Hematopoietic multipotent progenitor cell treated with erythropoietin and hydrocortisone succinate and interleukin-3 and kit ligand, for 4 days (in vitro differentiated cells): ENCODE measurements around the gene HIVEP1.

ENCODE experiments used
- DNase-seq: peaks from one replicate; pipeline ENCODE4 v3.0.0-alpha.2; 2015

HIVEP1 gene

DNA sequence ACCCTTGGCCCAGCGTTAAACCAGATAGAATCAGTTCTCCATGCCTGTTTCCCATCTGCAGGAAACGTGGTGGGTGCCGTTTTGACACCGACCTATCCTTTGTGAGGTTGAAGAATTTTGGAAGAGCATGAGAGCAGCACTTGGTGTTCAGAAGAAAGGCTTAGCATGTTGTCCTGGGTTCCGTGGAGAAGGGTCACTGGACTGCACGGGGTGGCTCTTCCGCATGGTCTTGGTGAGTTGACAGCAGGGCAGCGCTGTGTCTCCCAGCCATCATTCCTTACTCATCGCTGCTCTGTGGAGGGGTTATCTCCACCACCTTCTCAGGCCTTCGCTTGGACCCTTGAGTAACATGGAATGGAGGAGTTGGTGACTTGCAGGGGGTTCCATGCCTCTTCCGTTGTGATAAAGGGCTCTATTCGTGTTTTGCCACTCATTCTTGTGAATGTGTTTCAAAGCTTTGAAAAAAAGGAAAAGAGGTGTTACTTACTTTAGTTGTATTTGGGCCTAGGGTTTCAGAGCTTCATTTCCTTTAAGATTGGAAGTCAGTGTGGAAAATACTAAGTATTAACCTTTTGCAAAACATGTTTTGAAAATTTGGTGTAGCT is 8.2 kb downstream of the HIVEP1 start:
- DNase-seq: no peak

DNA sequence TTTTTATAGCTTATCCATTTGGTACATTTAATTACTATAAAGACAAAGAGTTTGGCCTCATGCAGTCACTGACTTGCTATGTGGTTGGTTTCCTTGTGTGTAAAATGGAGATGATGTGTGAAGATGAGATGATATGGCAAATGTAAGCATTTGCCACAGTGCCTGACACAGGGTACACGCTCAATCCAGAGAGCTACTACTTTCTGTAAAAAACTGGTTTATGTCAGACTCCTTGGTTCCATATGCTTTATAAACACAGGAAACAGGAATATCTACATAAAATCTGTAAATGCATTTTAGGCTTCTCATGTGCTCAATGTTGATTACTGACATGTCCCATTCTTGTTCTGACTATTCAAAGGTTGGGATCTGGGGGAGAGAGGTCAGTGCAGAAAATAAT is 10.4 kb downstream of the HIVEP1 start:
- DNase-seq: no peak

DNA sequence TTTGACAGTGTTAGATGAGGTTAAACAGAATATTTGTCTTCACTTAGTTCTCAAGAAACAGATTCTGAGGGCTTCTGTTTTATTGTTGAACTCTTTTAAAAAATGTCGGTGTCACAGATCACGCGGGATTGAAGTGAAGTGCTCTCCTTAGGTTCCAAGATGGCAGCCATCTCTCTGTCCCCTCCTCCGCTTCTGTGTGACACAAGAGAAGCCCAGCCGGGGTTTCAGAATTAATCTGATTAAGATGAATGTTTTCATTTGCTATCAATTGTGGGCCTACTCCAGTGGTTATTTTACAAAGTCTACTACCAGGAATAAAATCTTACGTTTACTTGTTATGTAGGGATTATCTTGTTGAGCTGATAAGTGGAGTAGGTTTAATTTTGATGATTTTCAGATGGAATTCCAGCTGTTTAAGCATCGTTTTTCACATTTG is 10.9 kb downstream of the HIVEP1 start:
- DNase-seq: peak; percentile 20

DNA sequence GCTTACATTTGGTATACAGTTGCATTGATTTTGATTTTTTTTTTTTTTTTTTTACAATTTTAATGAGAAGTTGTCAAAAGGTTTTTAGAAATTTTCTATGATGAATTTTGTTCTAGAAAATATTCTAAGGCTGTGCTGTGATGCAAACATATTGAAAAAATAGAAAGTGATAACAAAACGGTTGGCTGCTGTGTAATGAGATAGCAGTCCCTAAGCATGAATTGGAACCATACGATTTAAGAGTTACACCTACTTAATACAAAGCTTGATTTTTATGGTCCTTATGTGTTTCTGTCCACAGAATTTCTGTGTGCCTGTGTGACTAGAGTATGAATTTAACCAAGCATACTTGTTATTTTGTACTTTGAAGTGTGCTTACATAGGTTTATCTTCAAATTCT is 12.1 kb downstream of the HIVEP1 start:
- peak; percentile 49 for DNase-seq

DNA sequence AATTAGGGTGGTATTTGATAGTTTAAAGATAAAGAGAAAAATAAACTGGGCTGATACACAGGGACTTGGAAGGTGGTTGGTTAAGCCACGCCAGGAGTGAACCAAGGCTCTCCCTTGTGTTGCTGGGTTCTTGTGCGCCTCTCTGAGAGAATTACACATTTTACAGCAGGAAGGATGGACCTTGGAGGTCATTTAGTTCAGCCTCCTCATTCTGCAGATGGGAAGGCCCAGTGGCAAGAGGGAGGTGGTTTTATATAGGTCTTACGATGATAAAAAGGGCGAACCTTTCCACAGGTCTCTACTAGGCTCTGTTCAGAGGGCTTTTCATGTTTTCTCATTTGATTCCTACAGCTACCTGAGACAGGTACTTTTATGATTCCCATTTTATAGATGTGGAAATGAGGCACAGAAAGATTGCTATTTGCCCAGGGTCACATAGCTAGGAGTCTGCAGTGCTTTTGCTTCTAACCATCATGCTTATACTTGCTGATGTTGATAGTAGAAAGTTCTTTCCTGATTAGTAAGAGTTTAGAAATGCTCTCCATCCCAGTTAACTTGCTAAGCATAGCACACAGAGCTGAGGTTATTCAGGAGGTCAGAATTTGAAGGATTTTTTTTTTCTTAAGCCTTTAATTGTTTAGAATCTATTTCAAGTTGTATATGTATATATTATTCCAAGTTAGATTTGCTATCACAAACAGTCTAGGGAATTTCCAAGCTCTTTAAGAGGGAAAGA is 12.8 kb downstream of the HIVEP1 start:
- no peak for DNase-seq

DNA sequence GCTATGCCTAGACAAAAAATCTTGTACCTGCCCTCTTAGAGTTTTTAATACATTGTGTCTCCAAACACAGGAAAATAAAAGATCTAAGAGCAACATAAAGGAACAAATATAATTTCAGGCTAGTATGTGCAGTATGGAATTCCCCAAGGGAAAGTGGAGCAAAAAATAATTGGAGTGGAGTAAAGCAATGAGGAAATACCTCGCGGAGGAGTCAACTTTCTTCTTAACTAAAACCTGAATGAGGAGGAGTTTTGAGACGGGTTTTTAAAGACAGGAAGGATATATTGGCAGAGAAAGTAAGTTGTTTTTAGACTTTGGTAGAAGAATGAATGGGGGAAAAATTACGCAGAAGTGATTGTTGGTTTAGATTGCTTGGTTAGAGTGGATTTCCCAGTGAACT is 14.0 kb downstream of the HIVEP1 start:
- DNase-seq: no peak

DNA sequence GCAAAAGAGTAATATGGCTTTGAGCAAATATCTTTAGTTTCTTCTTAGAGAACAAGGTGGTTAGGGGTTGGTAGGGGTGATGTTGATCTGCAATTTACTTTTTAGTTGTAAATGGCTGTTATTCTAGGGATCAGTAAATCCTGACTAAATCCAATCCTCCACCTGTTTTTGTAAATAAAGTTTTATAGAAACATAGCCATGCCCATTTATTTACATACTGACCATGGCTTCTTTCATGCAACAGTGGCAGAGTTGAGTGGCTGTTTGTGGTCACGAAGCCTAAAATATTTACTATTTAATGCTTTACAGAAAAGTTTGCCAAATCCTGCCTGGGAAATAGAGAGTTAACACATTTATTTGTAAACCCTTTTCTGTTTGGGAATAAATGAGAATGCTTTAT is 14.7 kb downstream of the HIVEP1 start:
- DNase-seq: no peak

DNA sequence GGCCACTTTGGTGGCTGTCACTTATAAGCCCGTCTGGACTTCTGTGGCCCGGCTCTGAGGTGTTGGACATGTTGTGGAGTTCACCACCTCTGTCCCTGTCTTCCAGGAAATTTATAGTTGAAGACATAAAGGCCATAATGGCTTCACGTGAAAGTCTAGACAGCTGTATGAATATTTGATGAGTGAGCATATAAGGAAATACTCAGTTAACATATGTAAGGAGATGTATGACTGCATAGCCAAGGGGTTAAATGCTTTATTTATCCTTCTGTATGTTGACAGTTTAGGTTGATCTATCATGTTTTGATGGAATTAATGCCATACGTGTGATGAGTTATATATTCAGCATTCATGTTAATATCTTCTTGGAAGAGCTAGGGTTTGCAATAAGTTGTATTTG is 16.1 kb downstream of the HIVEP1 start:
- DNase-seq: no peak

DNA sequence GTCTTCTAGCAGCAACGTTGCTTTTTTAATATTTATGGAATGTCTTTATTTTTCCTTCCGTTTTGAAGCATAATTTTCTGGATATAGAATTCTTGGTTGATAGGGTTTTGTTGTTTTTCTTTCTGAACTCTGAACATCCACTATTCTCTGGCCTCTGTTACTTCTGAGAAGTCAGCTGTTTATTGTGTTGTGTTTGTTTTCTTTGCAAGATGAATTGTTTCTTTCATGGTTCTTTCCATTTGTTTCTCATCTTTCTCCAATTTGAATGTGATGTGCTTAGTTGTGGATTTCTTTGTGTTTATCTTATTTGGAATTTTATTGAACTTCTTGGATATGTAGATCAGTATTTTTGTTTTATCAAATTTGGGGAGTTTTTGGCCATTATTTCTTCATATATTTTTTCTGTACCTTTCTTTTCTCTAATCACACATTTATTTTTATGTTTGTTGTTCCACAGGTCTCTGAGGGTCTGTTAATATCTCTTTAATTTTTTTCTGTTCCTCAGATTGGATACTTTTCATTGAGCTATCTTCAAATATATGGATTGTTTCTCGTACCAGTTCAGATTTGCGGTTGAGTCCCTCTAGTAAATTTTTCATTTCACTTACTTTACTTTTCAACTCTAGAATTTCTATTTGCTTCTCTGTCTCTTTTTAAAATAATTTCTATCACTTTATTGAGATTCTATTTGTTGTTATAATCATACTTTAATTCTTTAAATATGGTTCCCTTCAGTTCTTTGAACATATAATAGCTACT is 18.0 kb downstream of the HIVEP1 start:
- no peak for DNase-seq

DNA sequence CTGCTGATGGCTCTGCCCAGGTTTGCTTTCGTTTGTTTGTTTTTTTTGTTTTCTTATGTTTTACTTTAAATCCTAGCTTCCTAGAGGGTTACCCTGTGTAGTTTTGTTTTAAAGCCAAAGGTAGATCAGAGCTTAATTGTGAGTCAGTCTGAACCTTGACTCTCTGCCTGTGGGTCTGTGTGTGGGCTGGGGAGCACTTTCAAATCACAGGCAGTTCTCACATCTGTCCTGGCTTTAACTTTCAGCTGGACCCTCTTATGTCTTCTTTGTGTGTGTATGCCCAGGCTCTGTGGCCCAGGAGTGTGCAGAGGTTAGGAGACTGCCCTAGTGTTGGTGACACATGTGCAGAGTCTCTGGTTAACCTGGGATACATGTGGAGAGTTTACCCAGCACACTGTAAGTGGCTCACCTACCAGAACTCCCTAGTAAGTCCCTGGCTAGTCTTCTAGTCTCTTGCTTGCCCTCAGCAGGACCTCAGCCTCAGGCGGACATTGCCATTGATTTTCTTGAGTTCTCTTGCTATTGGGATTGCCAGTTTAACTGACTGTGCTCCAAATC is 19.0 kb downstream of the HIVEP1 start:
- no peak for DNase-seq

DNA sequence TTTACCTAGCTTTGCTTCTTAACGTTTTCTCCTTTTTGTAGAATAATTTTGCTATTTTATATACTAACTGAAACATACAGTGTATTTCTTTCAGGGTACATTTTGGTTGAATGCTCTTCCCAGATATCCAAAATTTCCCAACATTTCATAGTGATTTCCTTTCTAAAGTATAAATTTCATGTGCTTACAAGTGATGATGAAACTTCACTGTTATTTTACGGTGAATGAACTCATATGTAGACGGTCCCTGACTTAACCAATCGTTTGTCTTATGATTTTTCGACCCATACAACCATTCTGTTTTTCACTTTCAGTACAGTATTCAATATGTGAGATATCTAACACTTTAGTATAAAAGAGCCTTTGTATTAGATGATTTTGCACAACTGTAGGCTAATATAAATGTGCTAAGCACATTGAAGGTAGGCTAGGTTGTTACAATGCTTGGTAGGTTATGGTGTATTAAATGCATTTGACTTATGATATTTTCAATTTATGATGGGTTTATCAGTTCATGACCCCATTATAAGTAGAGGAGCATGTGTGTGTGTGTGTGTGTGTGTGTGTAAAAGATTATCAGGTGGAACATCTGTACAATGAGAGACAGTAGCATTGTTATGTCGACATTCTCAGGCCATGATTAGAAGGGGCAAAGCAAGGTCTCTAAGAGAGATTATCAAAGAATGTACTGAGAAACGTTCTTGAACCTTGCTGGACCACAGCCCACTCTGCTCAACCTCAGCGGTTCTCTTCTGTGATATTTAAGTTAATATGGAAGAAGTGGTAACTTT is 20.9 kb downstream of the HIVEP1 start:
- DNase-seq: peak; percentile 38

DNA sequence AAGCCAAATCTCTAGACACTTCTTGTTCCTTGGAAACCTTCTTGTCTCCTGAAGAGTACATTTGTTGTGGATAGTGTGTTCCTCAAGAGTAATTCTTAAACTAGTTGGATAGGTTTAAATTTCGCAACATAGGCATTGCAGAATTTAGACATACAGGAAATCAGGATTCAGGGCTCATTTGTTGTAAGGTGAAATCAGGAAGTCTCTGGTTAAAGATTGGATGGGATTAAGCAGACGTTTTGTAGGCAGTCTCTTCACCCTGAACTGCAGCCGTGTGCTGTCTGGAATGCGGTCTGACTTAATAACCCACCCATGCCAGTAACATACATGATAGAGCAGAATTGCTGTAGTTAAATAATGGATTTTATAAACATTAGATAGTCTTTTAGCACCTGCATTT is 21.7 kb downstream of the HIVEP1 start:
- peak; percentile 14 for DNase-seq

DNA sequence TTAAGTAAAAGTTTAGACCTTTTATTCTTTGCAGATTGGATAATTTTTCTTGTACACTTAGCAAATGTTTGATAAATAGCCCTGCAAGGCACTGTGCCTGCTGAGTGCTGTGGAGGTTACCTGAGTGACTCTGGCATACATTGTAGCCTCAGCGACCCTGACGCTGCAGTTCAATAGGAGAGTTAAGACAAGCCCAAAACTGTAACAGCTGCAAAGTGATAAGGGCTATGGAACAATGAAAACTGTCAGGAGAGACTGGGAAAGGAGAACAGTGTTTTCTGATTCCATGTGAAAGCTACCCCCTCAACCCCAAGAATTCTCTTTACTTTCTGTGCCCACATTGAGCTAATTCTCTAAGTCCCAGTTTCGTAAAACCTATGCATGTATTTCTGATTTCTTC is 22.2 kb downstream of the HIVEP1 start:
- DNase-seq: no peak

DNA sequence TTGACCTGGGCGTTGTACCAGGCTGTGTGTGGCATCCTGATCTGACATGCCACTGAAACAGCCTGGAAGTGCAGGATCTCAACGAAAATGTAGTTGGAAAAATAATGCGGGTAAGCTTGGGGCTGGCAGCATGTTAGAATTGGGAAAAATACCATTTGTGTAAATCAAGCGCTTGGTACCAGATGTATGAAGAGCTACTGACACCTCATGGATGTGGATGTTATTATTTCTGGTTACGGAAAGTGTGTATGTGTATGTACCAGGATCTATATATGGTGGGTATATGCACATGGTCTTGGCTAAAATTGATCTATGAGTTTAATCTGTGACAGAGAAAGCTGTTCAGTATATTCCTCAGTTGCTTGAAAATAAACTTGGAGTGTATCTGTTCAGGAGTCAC is 22.7 kb downstream of the HIVEP1 start:
- DNase-seq: no peak

DNA sequence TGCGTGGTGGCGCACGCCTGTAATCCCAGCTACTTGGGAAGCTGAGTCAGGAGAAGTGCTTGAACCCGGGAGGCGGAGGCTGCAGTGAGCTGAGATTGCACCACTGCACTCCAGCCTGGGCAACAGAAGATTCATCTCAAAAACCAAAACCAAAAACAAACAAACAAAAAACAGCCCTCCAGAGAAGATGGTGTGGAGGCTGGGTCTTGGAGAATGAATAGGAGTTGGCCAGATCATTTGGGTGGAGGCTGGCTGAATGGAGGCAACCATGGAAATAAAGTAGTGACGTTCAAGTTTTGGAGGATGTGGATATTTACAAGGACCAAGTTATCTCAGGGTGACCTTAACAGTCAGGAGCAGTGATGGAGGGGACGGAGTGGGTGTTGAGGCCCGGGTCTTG is 24.7 kb downstream of the HIVEP1 start:
- no peak for DNase-seq

DNA sequence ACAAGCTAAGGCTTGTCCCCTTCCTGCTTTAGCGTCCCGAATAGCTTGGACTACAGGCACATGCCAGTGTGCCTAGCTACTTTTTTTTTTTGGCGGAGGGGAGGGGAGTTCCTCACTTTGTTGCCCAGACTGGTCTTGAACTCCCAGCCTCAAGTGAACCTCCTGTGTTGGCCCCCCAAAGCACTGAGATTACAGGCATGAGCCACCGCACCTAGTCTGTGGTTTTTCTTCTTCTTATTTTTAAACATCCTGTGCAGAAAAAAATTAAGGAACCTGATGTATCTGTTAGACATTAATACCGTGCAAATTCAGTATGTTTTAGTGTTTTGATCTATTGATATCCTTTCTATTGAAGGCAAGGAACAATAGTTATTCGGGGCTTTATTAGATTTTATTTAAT is 25.7 kb downstream of the HIVEP1 start:
- DNase-seq: peak; percentile 40

DNA sequence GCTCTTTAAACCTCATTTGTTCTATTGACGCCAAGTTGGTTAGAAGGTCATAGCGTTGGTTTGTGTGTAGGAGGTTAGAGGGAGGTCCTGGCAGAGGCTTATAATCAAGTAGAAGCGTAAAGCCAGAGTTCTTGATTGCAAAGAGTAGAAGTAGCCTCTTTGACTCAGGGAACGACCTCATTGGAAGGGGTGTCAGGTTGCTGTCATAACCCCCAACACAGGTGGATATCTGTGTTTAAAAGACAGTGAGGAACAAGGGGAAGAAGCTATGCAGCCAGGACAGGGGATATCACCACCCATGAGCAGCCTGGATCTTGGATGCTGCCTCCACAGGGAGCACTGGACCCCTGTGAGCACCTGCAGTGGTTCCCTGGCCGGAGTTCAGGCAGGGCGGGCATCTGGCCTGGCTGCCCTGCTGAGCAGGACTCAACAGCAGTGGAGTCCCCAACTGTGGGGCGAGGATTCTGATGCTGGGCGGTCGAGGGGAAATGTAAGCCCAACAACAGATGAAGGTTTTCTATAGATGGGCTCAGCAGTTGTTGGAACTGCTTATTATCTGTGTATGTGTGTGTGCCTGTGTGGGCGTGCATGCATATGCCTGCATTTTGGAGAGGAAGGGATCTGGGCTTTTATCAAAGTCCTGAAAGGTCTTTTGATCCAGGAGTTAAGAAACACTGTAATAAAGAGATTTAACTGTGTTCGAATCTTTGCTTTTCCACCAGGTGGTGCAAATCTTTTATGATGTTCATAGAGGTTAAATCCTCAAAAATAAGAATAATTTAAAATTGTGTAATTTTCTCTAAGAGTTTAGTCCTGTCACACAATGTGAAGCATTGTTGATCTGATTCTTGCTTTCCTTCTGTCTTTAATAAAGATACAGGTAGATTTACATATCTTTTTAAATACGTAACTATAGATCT is 27.7 kb downstream of the HIVEP1 start:
- peak; percentile 12 for DNase-seq

DNA sequence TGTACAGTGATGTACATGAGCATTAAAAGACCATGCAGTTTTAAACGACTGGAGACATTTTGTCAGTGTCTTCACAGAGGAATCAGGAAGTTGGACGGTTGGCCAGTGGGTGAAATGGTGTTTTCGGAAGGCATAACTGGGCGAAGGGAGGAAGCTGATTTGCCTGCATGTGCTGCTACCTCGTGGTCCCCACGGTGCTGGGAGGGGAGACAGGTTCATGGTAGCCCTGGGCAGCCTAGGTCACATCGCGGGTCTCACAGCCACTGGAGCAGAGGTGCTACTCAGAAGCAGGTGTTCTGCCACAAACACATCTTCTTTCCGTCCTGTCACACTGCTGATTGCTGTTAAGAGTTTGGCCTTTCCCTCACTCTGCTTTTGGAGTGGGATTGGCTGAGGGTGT is 35.2 kb downstream of the HIVEP1 start:
- no peak for DNase-seq

DNA sequence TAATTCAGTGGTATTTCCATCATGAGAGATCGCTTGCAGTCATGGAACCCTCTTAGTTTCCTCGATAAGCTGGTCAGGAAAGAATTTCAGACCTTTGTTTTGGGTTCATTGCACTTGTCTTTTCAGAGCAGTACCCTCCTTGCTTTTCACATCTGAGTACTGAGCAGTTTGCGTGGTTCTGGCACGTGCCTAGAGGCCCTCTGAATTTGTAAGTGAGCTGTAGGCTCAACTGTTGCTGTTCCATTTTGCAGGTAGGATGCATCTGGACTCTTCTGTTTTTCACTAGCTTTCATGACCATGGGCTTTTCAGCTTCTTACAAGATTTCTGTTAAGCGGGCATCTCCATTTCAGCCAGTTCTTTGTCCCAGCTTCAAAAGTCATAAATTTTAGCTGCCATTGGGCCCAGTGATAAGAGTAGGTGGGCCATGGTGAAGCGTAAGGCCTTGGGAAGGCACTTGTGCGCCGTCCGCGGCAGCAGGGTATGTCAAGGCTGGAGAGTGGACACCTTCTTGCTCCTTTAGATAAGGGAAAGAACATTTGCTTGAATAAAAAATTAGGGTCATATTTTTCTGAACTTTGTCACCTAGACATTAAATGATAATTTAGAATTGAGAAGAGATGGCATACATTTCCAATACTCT is 35.8 kb downstream of the HIVEP1 start:
- no peak for DNase-seq

DNA sequence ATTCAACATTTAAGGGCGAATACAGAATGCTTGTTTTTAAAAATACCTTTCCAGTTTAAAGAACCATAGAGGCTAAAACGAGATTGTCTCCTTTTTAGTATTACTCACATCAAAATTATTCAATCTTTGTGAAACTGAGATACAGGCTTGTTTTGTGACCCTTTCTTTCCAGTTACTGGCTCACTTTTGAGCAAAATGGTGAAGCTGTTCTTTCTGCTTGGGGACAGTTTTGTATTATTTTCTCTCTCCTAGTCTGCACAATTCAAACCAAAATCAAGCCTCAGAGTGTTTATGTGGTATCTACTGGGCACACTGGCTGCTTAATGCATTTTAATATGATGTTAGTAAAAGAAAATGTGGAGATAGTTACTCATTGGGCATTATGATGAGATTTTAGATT is 36.5 kb downstream of the HIVEP1 start:
- DNase-seq: no peak

DNA sequence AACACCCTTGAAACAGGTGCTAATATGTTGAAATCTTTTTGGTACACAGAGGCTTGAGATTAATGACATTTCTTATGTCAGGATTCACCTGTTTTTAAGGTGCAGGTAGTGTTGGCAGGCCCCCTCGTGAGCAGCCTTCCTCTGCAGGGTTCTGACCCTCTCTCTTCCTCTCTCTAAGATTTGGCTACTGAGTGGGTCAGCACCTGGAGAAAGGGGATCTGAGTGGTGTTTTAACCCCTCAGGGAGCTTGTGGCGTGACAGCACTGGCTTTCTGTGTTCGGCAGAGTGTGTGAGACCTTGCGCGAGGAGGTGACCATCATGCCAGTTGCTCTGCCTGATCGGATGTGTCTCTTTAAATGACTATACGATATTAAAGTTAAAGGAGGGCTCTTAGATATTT is 37.1 kb downstream of the HIVEP1 start:
- no peak for DNase-seq
